Mucosa of descending colon (tissue), 3 donors: ENCODE data around the gene CDC73. TPM values are rescaled to one million over a fixed set of nuclear protein-coding genes. Genes with fewer than 3 reads are reported as not detected.

ENCODE experiments used
- ATAC-seq: fragments of 200-7000 bp; cut with Tn5 transposase; one replicate; pipeline ENCODE4 v1.9.1; 2020; ENCODE audit warnings: mild to moderate bottlenecking, moderate library complexity
- DNase-seq, 3 donors: peaks; one replicate each; pipeline ENCODE4 v3.0.0-alpha.2; 2020
- H3K36me3 ChIP-seq: fragments of 200-600 bp; one replicate; pipeline ENCODE4 v1.8.0; 2021; ENCODE audit warnings: low read depth, mild to moderate bottlenecking
- H3K4me1 ChIP-seq: fragments of 200-600 bp; one replicate; pipeline ENCODE4 v1.8.0; 2021; ENCODE audit warnings: low read depth, mild to moderate bottlenecking
- H3K4me3 ChIP-seq: fragments of 200-600 bp; one replicate; pipeline ENCODE4 v1.8.0; 2021; ENCODE audit warnings: mild to moderate bottlenecking
- H3K9me3 ChIP-seq: fragments of 200-600 bp; one replicate; pipeline ENCODE4 v1.8.0; 2021; ENCODE audit warnings: mild to moderate bottlenecking
- CTCF ChIP-seq: fragments of 200-600 bp; IDR thresholded peaks from one replicate; pipeline ENCODE4 v1.8.0; 2022; ENCODE audit warnings: antibody characterized with exemption, mild to moderate bottlenecking
- intact Hi-C, 2 donors: fragments of 100-400 bp; cut with DNase I in 1 of 2; cut with micrococcal nuclease in 1 of 2; formaldehyde crosslinking; loops; one replicate each; pipeline versions ENCODE4 v1.11.0 to v1.11.1; 2022; cut with DNase I, micrococcal nuclease
- total RNA-seq, 3 donors: library from RNA; stranded (reverse); fragmentation: NEBNext Ultra II Directional in 2 of 3; extraction: Animal tissue kit (Norgen Biotek cat#: 25700) in 2 of 3; gene quantifications; one replicate each; pipeline versions ENCODE4 v1.2.1 to v1.2.4, GENCODE V29; 2021 to 2023
- donor health status: DM: no; HTN: no; CAD: no; lungs with moderate emphysema.
- donor health status: DM: no; HTN: no; CAD: no.
- donor health status: DM: no; HTN: yes; CAD: no.

Gene CDC73
- total RNA-seq, 3 donors from 2014 or later: 41.0 to 82.0 (median 45.3) TPM

GRCh38 chr1:193103759-193104501 is 17.9 kb upstream of the CDC73 start:
- Histone ChIP-seq H3K4me3 (peak overlapping the region; percentile 77), H3K9me3 (no peaks in the 10 kb centered on the region), H3K36me3 (no peaks in the 10 kb centered on the region), H3K4me1 (peaks cover 11% of the 10 kb centered on the region)
- intact Hi-C loops: loop anchor here in 1 of 2 donors (5.0 kb wide), 1 partner anchor 42 kb away; no protein-coding TSS in a partner anchor
- DNase-seq: no peak
- ATAC-seq: no peak
- no peak for TF ChIP-seq CTCF

GRCh38 chr1:193104502-193104906 is 17.3 kb upstream of the CDC73 start:
- intact Hi-C loops: loop anchor here in 1 of 2 donors (5.0 kb wide), 1 partner anchor 42 kb away; no protein-coding TSS in a partner anchor
- ATAC-seq: peak; percentile 69

GRCh38 chr1:193104907-193105820 is 16.7 kb upstream of the CDC73 start, which contains the start of gene GLRX2:
Gene GLRX2, minus strand, starts transcription at chr1:193105414. Its CDS starts 32 bp downstream, at chr1:193105382.
- Histone ChIP-seq H3K4me3 (peak within 1 kb of the TSS; percentile 77), H3K4me1 (peaks cover 11% of the 10 kb centered on the region), H3K36me3 (no peaks in the 10 kb centered on the region), H3K9me3 (no peaks in the 10 kb centered on the region)
- no peak for TF ChIP-seq CTCF
- ATAC-seq: peak; percentile 97
- peak; percentile 88 to 92 (median 90) for DNase-seq
- intact Hi-C loops: loop anchor here in 1 of 2 donors (5.0 kb wide), 1 partner anchor 43 kb away; no protein-coding TSS in a partner anchor

More at GRCh38 chr1:193104502-193104906, 17.3 kb upstream of the CDC73 start:
- no peak for TF ChIP-seq CTCF
- DNase-seq: peak; percentile 53 to 71 (median 68)
- Histone ChIP-seq H3K4me1 (peaks cover 11% of the 10 kb centered on the region), H3K4me3 (peak overlapping the region; percentile 77), H3K36me3 (no peaks in the 10 kb centered on the region), H3K9me3 (no peaks in the 10 kb centered on the region)

- DNase-seq (no peak), ATAC-seq (no peak)
- intact Hi-C loops: no loop called here
- Histone ChIP-seq H3K4me3 (no peak overlapping the region), H3K4me1 (peaks cover 11% of the 10 kb centered on the region), H3K9me3 (no peaks in the 10 kb centered on the region), H3K36me3 (no peaks in the 10 kb centered on the region)
- TF ChIP-seq CTCF: no peak
These were observed 16.0 kb upstream of the CDC73 start for GRCh38 chr1:193105821-193106177.

- H3K4me1 ChIP-seq: peaks cover 8% of the 10 kb centered on the region
- ATAC-seq: no peak
- no peaks in the 10 kb centered on the region for H3K9me3 ChIP-seq
- no peak for DNase-seq
- TF ChIP-seq CTCF: no peak
- no peak overlapping the region for H3K4me3 ChIP-seq
- H3K36me3 ChIP-seq: no peaks in the 10 kb centered on the region
- intact Hi-C loops: no loop called here
These were observed 13.4 kb upstream of the CDC73 start for GRCh38 chr1:193108471-193108870.
